HCT116 (cell line): Measurements from ENCODE around the gene MAPK8IP3. TPM values are rescaled to one million over a fixed set of nuclear protein-coding genes. Genes with fewer than 3 reads are reported as not detected.

ENCODE experiments used
- ATAC-seq: fragments of 200-7000 bp; cut with Tn5 transposase; 2 replicates; pipeline ENCODE4 v1.9.1; 2020; ENCODE audit warnings: mild to moderate bottlenecking, moderate library complexity
- BruUV-seq: library from RNA; stranded (reverse); fragments of 400-500 nt; replicated peaks from 2 replicates; lab custom pipeline; 2021; lab: Mats Ljungman, UMichigan
- CTCF ChIA-PET: fragments of 300-600 bp; sonication (Branson Sonifier 250); formaldehyde crosslinking; loops from one replicate; lab custom pipeline; 2021; ENCODE audit warnings: antibody characterized with exemption; lab: Charles Lee
- POLR2A ChIA-PET: fragments of 300-600, 350-600 bp; sonication (Branson Sonifier 250); formaldehyde crosslinking; loops from one replicate; lab custom pipeline; 2021; ENCODE audit warnings: antibody characterized with exemption; lab: Charles Lee
- RAD21 ChIA-PET, 2 experiments: fragments of 300-600 bp; sonication (Branson Sonifier 250); formaldehyde crosslinking; loops; one replicate each; lab custom pipeline; 2023; ENCODE audit warnings: low total read pairs in 2 of 2; ENCODE audit not compliant: uncharacterized antibody in 2 of 2, unreplicated experiment in 2 of 2, low non-redundant PET in 1 of 2; lab: Charles Lee
- DNase-seq: peaks from one replicate; pipeline ENCODE4 v3.0.0-alpha.2; 2010; ENCODE audit warnings: low read depth, low spot score
- H2AFZ ChIP-seq: fragments of 200-600 bp; shearing (Covaris generic), sonication (generic); 2 replicates; pipeline ENCODE4 v1.6.1; 2017; ENCODE audit warnings: low read depth, mixed run types, mixed read lengths, antibody characterized with exemption, low read length; ENCODE audit not compliant: poor library complexity, severe bottlenecking
- H3K27ac ChIP-seq: 2 replicates; pipeline ENCODE4 v1.5.1; 2012; ENCODE audit warnings: low read depth, low read length
- H3K27me3 ChIP-seq: fragments of 200-600 bp; sonication (generic); 2 replicates; pipeline ENCODE4 v1.6.1; 2016; ENCODE audit warnings: mixed run types, low read length, mixed read lengths; ENCODE audit not compliant: insufficient read depth
- H3K36me3 ChIP-seq, 2 experiments: fragments of 200-500 bp in 1 of 2; fragments of 200-600 bp in 1 of 2; sonication (Bioruptor generic) in 1 of 2; sonication (generic) in 1 of 2; 2 replicates each; pipeline versions ENCODE4 v1.5.1 to v1.6.1; 2014 to 2016; ENCODE audit warnings: low read length in 2 of 2, inconsistent platforms in 1 of 2, mixed read lengths in 1 of 2, mixed run types in 1 of 2; ENCODE audit not compliant: insufficient read depth in 2 of 2, control insufficient read depth in 1 of 2
- H3K4me1 ChIP-seq, 2 experiments: fragments of 200-600 bp in 1 of 2; sonication (generic) in 1 of 2; 2 replicates each; pipeline versions ENCODE4 v1.5.1 to v1.6.1; 2012 to 2017; ENCODE audit warnings: low read length in 2 of 2, inconsistent platforms in 1 of 2, mild to moderate bottlenecking in 1 of 2, mixed read lengths in 1 of 2, mixed run types in 1 of 2, moderate library complexity in 1 of 2; ENCODE audit not compliant: insufficient read depth in 2 of 2, control insufficient read depth in 1 of 2
- H3K4me2 ChIP-seq: fragments of 200-600 bp; sonication (generic); 2 replicates; pipeline ENCODE4 v1.6.1; 2017; ENCODE audit warnings: mixed run types, low read length, mixed read lengths
- H3K4me3 ChIP-seq, 2 experiments: fragments of 200-600 bp in 1 of 2; sonication (generic) in 1 of 2; replicated peaks in 1 of 2; 2 replicates each; pipeline ENCODE4 v1.5.1; 2011 to 2016; ENCODE audit warnings: low read length in 2 of 2, control low read depth in 1 of 2, low read depth in 1 of 2, mild to moderate bottlenecking in 1 of 2, mixed read lengths in 1 of 2, mixed run types in 1 of 2
- H3K79me2 ChIP-seq: fragments of 200-600 bp; sonication (generic); 2 replicates; pipeline ENCODE4 v1.6.1; 2017; ENCODE audit warnings: mild to moderate bottlenecking, mixed run types, low read length, moderate library complexity, mixed read lengths; ENCODE audit not compliant: insufficient read depth
- H3K9ac ChIP-seq: fragments of 200-600 bp; sonication (generic); 2 replicates; pipeline ENCODE4 v1.6.1; 2016; ENCODE audit warnings: low read length, mixed read lengths
- H3K9me2 ChIP-seq: fragments of 200-600 bp; sonication (generic), shearing (Covaris generic); 2 replicates; pipeline ENCODE4 v1.6.1; 2017; ENCODE audit warnings: mixed run types, mild to moderate bottlenecking, moderate library complexity; ENCODE audit not compliant: insufficient read depth
- H3K9me3 ChIP-seq, 2 experiments: fragments of 200-500 bp in 1 of 2; fragments of 200-600 bp in 1 of 2; sonication (Bioruptor generic) in 1 of 2; sonication (generic) in 1 of 2; 2 replicates each; pipeline ENCODE4 v1.6.1; 2014 to 2017; ENCODE audit warnings: low read length in 2 of 2, mixed read lengths in 2 of 2, inconsistent platforms in 1 of 2, low read depth in 1 of 2, mild to moderate bottlenecking in 1 of 2, mixed run types in 1 of 2, moderate library complexity in 1 of 2; ENCODE audit not compliant: control insufficient read depth in 1 of 2, insufficient read depth in 1 of 2
- H4K20me1 ChIP-seq: fragments of 200-600 bp; sonication (generic), shearing (Covaris generic); 2 replicates; pipeline ENCODE4 v1.6.1; 2017; ENCODE audit warnings: mixed run types, mild to moderate bottlenecking, moderate library complexity; ENCODE audit not compliant: insufficient read depth
- CBX3 ChIP-seq: IDR thresholded peaks from 2 replicates; pipeline ENCODE4 v1.6.1; 2012; ENCODE audit warnings: low read depth
- EGR1 ChIP-seq: IDR thresholded peaks from 2 replicates; pipeline ENCODE4 v1.6.1; 2012; ENCODE audit warnings: low read depth
- ELF1 ChIP-seq: IDR thresholded peaks from 2 replicates; pipeline ENCODE4 v1.6.1; 2012; ENCODE audit warnings: low read depth, borderline replicate concordance
- EZH2 ChIP-seq: fragments of 200-600 bp; sonication (generic); IDR thresholded peaks from 2 replicates; pipeline ENCODE4 v1.6.1; 2017; ENCODE audit warnings: antibody characterized with exemption, mixed run types
- JUND ChIP-seq: IDR thresholded peaks from 2 replicates; pipeline ENCODE4 v1.6.1; 2012
- POLR2AphosphoS5 ChIP-seq: IDR thresholded peaks from 2 replicates; pipeline ENCODE4 v1.6.1; 2011; ENCODE audit warnings: mild to moderate bottlenecking, low read depth, low read length, moderate library complexity
- SP1 ChIP-seq: IDR thresholded peaks from 2 replicates; pipeline ENCODE4 v1.6.1; 2012; ENCODE audit warnings: low read depth
- SRF ChIP-seq: IDR thresholded peaks from 2 replicates; pipeline ENCODE4 v1.6.1; 2012; ENCODE audit warnings: low read depth
- intact Hi-C: fragments of 100-400 bp; cut with micrococcal nuclease; formaldehyde crosslinking; loops from 2 replicates; pipeline ENCODE4 v1.10.0; 2022
- total RNA-seq: library from RNA; stranded (reverse); gene quantifications from one replicate; pipeline ENCODE4 v1.2.1, GENCODE V29; 2021; ENCODE audit not compliant: unreplicated experiment
- TF ChIP-seq, protein P1 (sequence below), 3 experiments: fragments of 200-600 bp in 1 of 3; sonication (generic) in 1 of 3; IDR thresholded peaks in 2 of 3; conservative IDR thresholded peaks in 1 of 3; 2 replicates each; pipeline ENCODE4 v1.5.1; 2012 to 2017; ENCODE audit warnings: low read depth in 2 of 3, low read length in 2 of 3, antibody characterized with exemption in 1 of 3, borderline replicate concordance in 1 of 3, control low read depth in 1 of 3, mild to moderate bottlenecking in 1 of 3, mixed read lengths in 1 of 3, mixed run types in 1 of 3, moderate library complexity in 1 of 3; ENCODE audit not compliant: insufficient read depth in 1 of 3
- TF ChIP-seq, protein P2 (sequence below): IDR thresholded peaks from 2 replicates; pipeline ENCODE4 v1.6.1; 2011; ENCODE audit warnings: mild to moderate bottlenecking, low read length, moderate library complexity; ENCODE audit not compliant: insufficient replicate concordance; ENCODE audit errors: extremely low read depth

Gene MAPK8IP3
- total RNA-seq, 1 experiment from 2014 or later: 75.3 TPM

DNA sequence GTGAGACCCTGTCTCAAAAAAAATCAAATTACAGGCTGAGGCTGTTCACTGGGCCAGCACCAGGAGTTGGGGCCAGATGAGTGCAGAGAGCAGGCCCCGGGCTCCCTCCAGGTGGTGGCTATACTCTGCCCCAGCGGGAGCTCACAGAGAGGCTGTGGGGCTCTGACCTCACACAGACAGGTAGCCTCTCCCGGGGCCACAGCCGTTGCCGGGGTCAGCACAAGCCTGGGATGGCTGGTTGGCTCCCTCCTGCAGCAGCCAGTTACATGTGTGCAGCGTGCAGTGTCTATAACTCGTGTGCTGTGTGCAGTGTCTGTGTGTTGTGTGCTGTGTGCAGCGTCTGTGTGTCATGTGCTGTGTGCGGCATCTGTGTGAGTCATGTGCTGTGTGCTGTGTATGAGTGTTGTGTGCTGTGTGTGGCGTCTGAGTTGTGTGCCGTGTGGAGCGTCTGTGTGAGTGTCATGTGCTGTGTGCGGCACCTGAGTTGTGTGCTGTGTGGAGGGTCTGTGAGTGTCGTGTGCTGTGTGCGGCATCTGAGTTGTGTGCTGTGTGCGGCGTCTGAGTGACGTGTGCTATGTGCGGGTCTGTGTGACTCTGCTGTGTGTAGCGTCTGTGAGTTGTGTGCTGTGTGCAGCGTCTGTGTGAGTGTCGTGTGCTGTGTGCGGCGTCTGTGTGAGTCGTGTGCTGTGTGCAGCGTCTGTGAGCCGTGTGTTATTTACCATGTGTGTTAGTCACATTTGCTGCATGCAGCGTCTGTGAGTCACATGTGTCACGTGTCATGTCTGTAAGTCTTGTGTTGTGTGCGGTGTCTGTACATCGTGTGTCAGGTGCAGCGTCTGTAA is 20.9 kb downstream of the MAPK8IP3 start:
- Histone ChIP-seq H3K79me2 (peaks cover 27% of the 10 kb centered on the region), H3K27me3 (no peaks in the 10 kb centered on the region), H3K4me1 (peaks cover 18 to 23% of the 10 kb centered on the region in 2 experiments), H3K4me2 (no peak overlapping the region), H3K36me3 (peaks cover 0 to 6% of the 10 kb centered on the region in 2 experiments; a peak in 2 of 4 replicates), H4K20me1 (no peaks in the 10 kb centered on the region; the same call in 1 of the 2 replicates), H2AFZ (no peak overlapping the region), H3K9ac (no peak overlapping the region), H3K27ac (no peak overlapping the region), H3K4me3 (no peak overlapping the region), H3K9me2 (no peaks in the 10 kb centered on the region), H3K9me3 (no peaks in the 10 kb centered on the region)
- TF ChIP-seq EZH2 (no peak), ELF1 (no peak), SRF (no peak), JUND (no peak), POLR2AphosphoS5 (no peak), EGR1 (no peak), SP1 (no peak), CBX3 (no peak)
- TF ChIP-seq, protein P1, sequence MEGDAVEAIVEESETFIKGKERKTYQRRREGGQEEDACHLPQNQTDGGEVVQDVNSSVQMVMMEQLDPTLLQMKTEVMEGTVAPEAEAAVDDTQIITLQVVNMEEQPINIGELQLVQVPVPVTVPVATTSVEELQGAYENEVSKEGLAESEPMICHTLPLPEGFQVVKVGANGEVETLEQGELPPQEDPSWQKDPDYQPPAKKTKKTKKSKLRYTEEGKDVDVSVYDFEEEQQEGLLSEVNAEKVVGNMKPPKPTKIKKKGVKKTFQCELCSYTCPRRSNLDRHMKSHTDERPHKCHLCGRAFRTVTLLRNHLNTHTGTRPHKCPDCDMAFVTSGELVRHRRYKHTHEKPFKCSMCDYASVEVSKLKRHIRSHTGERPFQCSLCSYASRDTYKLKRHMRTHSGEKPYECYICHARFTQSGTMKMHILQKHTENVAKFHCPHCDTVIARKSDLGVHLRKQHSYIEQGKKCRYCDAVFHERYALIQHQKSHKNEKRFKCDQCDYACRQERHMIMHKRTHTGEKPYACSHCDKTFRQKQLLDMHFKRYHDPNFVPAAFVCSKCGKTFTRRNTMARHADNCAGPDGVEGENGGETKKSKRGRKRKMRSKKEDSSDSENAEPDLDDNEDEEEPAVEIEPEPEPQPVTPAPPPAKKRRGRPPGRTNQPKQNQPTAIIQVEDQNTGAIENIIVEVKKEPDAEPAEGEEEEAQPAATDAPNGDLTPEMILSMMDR (IDR thresholded peaks at IDR 0.05 in 2 of 3, conservative IDR thresholded peaks at IDR 0.05 in 1 of 3; ENCODE audit: borderline replicate concordance in 1 of 3, insufficient read depth in 1 of 3, low read depth in 2 of 3, low read length in 2 of 3): no peak
- TF ChIP-seq, protein P2, sequence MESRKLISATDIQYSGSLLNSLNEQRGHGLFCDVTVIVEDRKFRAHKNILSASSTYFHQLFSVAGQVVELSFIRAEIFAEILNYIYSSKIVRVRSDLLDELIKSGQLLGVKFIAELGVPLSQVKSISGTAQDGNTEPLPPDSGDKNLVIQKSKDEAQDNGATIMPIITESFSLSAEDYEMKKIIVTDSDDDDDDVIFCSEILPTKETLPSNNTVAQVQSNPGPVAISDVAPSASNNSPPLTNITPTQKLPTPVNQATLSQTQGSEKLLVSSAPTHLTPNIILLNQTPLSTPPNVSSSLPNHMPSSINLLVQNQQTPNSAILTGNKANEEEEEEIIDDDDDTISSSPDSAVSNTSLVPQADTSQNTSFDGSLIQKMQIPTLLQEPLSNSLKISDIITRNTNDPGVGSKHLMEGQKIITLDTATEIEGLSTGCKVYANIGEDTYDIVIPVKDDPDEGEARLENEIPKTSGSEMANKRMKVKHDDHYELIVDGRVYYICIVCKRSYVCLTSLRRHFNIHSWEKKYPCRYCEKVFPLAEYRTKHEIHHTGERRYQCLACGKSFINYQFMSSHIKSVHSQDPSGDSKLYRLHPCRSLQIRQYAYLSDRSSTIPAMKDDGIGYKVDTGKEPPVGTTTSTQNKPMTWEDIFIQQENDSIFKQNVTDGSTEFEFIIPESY: no peak
- RAD21 ChIA-PET: no interaction called here
- POLR2A ChIA-PET: no interaction called here
- ATAC-seq (no peak), DNase-seq (no peak)
- BruUV-seq: no TSS peak
- CTCF ChIA-PET: no interaction called here
- intact Hi-C loops: no loop called here
